Measurements from ENCODE around the gene CHGA.

The CHGA gene, protein sequence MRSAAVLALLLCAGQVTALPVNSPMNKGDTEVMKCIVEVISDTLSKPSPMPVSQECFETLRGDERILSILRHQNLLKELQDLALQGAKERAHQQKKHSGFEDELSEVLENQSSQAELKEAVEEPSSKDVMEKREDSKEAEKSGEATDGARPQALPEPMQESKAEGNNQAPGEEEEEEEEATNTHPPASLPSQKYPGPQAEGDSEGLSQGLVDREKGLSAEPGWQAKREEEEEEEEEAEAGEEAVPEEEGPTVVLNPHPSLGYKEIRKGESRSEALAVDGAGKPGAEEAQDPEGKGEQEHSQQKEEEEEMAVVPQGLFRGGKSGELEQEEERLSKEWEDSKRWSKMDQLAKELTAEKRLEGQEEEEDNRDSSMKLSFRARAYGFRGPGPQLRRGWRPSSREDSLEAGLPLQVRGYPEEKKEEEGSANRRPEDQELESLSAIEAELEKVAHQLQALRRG

GRCh38 chr14:92922883-92923743 is at the start of gene CHGA:
Gene CHGA (plus strand): TSS chr14:92923150. CDS start chr14:92923360, 210 bp downstream.
- peak; percentile 78 for DNase-seq (ENCODE audit: low spot score)
- in situ Hi-C loops (cut with MboI; ENCODE audit: low pct_unique_long_range_greater_than_20kb, low sequenced_read_pairs, unreplicated experiment) = no loop called here
- TF ChIP-seq, protein P1, sequence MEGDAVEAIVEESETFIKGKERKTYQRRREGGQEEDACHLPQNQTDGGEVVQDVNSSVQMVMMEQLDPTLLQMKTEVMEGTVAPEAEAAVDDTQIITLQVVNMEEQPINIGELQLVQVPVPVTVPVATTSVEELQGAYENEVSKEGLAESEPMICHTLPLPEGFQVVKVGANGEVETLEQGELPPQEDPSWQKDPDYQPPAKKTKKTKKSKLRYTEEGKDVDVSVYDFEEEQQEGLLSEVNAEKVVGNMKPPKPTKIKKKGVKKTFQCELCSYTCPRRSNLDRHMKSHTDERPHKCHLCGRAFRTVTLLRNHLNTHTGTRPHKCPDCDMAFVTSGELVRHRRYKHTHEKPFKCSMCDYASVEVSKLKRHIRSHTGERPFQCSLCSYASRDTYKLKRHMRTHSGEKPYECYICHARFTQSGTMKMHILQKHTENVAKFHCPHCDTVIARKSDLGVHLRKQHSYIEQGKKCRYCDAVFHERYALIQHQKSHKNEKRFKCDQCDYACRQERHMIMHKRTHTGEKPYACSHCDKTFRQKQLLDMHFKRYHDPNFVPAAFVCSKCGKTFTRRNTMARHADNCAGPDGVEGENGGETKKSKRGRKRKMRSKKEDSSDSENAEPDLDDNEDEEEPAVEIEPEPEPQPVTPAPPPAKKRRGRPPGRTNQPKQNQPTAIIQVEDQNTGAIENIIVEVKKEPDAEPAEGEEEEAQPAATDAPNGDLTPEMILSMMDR (IDR thresholded peaks at IDR 0.05; ENCODE audit: extremely low read depth, insufficient read depth, missing control alignments) = no peak

DNA sequence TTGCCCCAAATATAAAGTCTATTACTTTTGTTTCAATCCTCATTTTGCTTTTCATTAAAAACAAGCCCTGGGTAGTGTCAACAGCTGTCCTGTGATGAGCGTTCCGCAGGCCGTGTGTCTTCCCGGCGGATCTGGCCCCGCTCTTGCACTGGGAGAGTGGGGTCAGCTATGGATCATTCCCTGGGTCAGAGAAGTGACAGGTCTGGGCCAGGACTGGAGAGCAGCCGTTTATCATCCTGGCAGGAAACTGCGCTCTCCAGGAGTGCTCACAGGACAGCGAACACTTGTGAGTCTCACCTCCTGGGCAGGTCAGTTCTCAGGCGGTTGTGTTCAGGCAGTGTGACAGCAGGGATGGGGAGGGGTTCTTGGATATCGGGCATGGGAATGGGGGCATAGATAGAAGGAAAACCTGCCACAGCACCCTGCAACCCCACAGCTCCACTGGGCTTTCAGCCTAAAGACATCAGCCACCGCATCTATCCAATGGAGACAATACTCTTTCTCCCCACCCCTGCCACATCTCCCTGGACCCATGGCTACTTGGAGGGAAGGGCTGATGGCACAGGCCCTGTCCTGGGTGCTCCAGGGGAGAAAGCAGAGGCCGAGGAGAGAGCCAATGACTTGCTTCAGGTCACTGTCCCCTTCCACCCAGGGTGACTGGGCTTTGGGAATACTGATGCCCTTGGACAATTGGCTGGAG is 47.8 kb upstream of the CHGA start:
- DNase-seq (ENCODE audit: low spot score) = no peak
- TF ChIP-seq, protein P1 (IDR thresholded peaks at IDR 0.05; ENCODE audit: extremely low read depth, insufficient read depth, missing control alignments) = no peak
- in situ Hi-C loops (cut with MboI; ENCODE audit: low pct_unique_long_range_greater_than_20kb, low sequenced_read_pairs, unreplicated experiment) = no loop called here

DNA sequence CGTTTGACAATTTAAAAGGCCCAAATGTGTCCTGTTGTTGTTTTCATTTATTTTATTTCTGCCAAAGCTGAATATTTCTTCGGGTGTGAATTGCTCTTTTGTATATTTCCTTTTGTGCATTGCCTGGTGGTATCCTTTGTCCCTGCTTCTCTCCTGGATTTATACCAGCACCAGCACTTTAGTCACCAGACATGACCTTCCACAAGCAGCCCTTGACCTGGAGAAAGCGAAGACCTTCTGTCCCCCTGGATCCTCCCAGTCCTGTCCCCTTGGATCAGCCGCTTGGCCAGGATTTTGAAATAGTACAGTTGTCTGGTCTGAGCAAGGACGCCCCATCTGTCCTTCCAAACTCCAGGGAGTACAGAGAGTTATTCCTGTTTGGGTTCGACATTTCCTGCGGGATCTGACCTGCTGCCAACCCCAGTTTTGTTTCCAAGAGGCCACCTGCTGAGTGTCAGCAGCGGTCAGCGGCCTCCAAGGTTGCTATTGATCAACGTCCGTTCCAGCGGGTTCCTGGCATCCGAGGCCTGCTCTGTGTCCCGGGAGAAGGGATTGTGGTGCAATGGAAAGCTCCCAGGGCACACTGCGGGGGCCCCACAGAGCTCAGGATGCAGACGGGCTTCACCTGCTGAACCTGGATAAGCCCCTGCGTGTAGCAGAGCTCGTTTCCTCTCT is 45.1 kb upstream of the CHGA start:
- no peak for DNase-seq (ENCODE audit: low spot score)
- TF ChIP-seq, protein P1 (IDR thresholded peaks at IDR 0.05; ENCODE audit: extremely low read depth, insufficient read depth, missing control alignments) = no peak
- in situ Hi-C loops (cut with MboI; ENCODE audit: low pct_unique_long_range_greater_than_20kb, low sequenced_read_pairs, unreplicated experiment) = no loop called here

DNA sequence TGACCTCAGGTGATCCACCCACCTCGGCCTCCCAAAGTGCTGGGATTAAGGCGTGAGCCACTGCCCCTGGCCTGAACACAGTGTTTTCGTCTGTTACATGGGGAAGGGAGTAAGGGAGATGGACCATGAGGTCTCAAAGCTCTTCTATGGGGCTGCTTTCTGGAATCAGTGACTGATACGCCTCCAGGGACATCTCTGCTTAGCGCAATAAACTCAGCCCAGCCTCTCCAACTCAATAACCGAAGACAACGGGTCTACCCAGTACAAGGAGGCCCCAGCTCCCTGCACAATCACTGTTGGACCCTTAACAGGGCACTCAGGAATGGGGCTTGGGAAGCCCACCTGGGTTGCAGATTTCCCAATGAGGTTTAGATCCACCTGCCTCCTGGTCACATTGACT is 42.6 kb upstream of the CHGA start:
- in situ Hi-C loops (cut with MboI; ENCODE audit: low pct_unique_long_range_greater_than_20kb, low sequenced_read_pairs, unreplicated experiment) = no loop called here
- TF ChIP-seq, protein P1 (IDR thresholded peaks at IDR 0.05; ENCODE audit: extremely low read depth, insufficient read depth, missing control alignments) = no peak
- DNase-seq (ENCODE audit: low spot score) = no peak

DNA sequence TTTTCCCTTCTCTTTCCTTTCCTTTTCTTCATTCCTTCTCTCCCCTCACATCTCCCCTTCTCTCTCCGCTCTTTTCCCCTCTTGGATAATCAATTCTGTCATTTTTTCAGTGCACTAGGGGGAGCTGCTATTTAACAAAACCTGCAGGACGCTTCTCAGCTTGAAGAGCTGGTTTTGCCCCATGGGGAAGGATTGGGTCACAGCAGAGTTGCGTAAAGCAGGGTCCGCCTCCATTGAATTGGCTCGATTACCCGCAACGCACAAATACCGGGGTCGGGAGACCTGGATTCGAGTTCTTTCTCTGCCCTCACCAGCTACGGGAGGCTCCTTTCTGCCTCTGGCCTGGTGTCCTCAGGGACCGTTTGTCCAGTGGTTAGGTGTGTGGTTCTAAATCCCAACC is 42.1 kb upstream of the CHGA start:
- TF ChIP-seq, protein P1 (IDR thresholded peaks at IDR 0.05; ENCODE audit: extremely low read depth, insufficient read depth, missing control alignments) = peak; percentile 8
- in situ Hi-C loops (cut with MboI; ENCODE audit: low pct_unique_long_range_greater_than_20kb, low sequenced_read_pairs, unreplicated experiment) = no loop called here
- DNase-seq (ENCODE audit: low spot score) = no peak

- TF ChIP-seq, protein P1 (IDR thresholded peaks at IDR 0.05; ENCODE audit: extremely low read depth, insufficient read depth, missing control alignments) = no peak
- in situ Hi-C loops (cut with MboI; ENCODE audit: low pct_unique_long_range_greater_than_20kb, low sequenced_read_pairs, unreplicated experiment) = no loop called here
- no peak for DNase-seq (ENCODE audit: low spot score)
Measured at GRCh38 chr14:92883066-92883465, 39.9 kb upstream of the CHGA start.

All from GM13977 (cell line).